Cardiac fibroblast (primary cell): ENCODE data around the gene FKBP3.
A peak's percentile ranks its signal among the peaks of the same experiment; 100 is the strongest.
"Not testable (repeated sequence)": the region's sequence is repeated elsewhere in the genome, so short reads cannot be mapped to it uniquely, and the experiment has no call there.

Source experiments
- DNase-seq, 2 donors: peaks; one replicate each; pipeline versions ENCODE4 v3.0.0 to v3.0.0-alpha.2; 2010; ENCODE audit warnings: low read depth in 2 of 2
- H3K4me3 ChIP-seq, 2 donors: replicated peaks in 1 of 2; 1 replicate in 1 of 2; 2 replicates in 1 of 2; pipeline ENCODE4 v1.5.1; 2011; ENCODE audit warnings: low read depth in 2 of 2, low read length in 2 of 2, mild to moderate bottlenecking in 2 of 2, moderate library complexity in 1 of 2
- TF ChIP-seq, protein P1 (sequence below): IDR thresholded peaks from one replicate; pipeline ENCODE4 v1.5.1; 2011; ENCODE audit warnings: low read depth, mild to moderate bottlenecking, low read length, inconsistent platforms

FKBP3 gene

DNA sequence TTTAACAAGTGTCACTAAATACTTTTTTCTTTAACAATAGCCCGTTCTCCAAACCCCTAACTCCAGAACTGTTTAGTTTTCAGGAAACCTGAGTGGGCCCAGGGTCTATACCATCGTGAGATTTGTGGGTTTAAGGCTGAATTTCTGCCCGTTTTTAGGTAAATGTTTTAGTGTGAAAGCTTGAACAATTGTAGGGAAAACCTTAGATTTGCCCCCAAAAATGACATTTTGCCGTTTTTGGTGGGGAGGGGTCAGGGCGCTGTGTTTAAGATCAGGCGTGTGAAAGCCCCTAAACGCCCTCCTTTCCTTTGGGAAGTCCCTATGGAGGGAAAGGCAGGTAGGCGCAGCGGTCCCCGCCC is 50.7 kb downstream of the FKBP3 start:
- TF ChIP-seq, protein P1, sequence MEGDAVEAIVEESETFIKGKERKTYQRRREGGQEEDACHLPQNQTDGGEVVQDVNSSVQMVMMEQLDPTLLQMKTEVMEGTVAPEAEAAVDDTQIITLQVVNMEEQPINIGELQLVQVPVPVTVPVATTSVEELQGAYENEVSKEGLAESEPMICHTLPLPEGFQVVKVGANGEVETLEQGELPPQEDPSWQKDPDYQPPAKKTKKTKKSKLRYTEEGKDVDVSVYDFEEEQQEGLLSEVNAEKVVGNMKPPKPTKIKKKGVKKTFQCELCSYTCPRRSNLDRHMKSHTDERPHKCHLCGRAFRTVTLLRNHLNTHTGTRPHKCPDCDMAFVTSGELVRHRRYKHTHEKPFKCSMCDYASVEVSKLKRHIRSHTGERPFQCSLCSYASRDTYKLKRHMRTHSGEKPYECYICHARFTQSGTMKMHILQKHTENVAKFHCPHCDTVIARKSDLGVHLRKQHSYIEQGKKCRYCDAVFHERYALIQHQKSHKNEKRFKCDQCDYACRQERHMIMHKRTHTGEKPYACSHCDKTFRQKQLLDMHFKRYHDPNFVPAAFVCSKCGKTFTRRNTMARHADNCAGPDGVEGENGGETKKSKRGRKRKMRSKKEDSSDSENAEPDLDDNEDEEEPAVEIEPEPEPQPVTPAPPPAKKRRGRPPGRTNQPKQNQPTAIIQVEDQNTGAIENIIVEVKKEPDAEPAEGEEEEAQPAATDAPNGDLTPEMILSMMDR: no peak
- peak overlapping the region; percentile 54 to 68 for H3K4me3 ChIP-seq
- DNase-seq: no peak

DNA sequence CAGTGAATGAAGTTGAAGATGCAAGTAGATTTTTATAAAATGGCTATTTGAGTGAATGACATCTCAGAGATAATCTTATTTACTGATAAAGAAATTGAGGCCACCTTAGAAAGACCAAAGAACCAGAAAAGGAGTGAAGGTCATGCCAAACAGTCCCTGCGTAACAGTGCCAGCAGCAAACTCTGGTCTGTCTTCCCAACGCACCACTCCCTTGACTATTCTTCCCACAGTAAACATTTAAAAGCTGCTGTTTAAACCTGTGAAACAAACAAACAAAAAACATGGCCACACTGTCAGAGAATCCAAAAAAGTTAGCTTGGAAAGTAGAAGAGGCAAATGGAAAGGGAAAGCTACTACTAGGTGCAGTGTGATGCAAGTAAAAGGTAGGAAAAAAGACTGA is 51.9 kb downstream of the FKBP3 start:
- H3K4me3 ChIP-seq: no peak overlapping the region
- DNase-seq: no peak
- TF ChIP-seq, protein P1: no peak

DNA sequence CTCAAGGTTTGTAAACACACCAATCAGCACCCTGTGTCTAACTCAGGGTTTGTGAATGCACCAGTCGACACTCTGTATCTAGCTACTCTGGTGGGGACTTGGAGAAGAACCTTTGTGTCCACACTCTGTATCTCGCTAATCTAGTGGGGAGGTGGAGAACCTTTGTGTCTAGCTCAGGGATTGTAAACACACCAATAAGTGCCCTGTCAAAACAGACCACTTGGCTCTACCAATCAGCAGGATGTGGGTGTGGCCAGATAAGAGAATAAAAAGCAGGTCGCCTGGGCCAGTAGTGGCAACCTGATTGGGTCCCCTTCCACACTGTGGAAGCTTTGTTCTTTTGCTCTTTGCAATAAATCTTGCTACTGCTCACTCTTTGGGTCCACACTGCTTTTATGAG is 53.2 kb downstream of the FKBP3 start:
- not testable (repeated sequence) for H3K4me3 ChIP-seq, DNase-seq

DNA sequence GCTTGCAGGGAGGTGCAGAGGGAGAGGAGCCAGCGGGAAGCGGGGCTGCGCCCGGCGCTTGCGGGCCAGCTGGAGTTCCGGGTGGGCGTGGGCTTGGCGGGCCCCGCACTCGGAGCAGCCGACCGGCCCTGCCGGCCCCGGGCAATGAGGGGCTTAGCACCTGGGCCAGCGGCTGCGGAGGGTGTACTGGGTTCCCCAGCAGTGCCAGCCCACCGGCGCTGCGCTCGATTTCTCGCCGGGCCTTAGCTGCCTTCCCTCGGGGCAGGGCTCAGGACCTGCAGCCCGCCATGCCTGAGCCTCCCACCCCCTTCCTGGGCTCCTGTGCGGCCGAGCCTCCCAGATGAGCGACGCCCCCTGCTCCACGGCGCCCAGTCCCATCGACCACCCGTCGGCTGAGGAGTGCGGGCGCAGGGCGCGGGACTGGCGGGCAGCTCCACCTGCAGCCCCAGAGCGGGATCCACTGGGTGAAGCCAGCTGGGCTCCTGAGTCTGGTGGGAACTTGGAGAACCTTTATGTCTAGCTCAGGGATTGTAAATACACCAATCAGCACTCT is 53.8 kb downstream of the FKBP3 start:
- not testable (repeated sequence) for DNase-seq, H3K4me3 ChIP-seq

DNA sequence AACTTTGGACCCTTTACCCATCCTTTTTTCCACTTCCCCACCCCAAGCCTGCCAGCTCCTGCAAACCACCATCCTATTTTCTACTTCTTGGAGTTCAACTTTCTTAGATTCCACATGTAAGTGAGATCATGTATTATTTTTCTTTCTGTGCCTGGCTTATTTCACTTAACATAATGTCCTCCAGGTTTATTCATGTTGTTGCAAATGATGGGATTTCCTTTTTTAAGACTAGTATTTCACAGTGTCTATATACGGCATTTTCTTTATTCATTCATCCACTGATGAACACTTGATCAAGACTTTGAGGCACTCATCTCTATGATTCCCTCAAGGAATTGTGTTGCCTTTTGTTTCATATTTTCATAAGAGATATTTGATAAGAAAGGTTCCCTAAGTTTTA is 56.0 kb downstream of the FKBP3 start:
- H3K4me3 ChIP-seq: no peak overlapping the region
- DNase-seq: no peak
- TF ChIP-seq, protein P1: no peak

DNA sequence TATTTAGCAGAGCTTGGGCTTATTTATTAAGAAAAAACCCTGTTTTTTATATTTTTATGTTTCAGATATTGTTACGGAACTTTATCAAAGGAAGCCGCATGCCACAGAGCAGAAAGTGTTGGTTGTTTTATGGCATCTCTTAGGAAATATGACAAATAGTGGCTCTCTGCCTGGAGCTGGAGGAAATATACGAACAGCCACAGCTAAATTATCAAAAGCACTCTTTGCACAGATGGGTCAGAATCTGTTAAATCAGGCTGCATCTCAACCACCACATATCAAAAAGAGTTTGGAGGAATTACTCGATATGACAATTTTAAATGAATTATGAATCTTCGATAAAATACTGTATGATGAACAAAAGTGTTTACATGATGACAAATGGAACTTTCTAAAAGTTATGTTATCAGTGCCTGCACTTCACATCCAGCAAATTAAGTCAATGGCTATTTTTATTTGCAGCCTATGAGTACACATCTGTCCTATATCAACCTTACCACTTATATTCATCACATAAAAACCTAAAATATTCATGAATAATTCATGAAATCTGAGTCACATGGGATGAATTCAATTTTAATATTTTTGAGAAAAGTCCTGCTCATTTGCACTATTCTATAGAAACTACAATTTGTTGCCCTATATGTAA is 60.9 kb downstream of the FKBP3 start:
- TF ChIP-seq, protein P1: no peak
- no peak for DNase-seq
- no peak overlapping the region for H3K4me3 ChIP-seq

DNA sequence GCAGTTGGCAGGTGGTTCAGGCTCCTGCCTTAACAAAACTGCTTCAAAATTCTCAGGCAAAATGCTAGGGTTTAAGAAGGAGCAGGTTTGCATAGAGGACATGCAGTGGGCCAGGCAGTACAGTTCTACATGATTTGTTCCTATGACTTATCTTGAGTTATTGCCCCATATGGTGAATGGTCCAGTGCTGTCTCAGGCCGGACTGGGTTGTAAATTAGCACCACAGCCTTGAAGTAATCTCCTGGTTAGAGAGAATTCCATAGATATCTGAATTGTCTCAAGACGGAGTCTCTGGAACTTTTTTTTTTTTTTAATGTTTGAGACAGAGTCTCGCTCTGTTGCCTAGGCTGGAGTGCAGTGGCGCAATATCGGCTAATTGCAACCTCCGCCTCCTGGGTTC is 62.2 kb downstream of the FKBP3 start:
- DNase-seq: no peak
- TF ChIP-seq, protein P1: no peak

DNA sequence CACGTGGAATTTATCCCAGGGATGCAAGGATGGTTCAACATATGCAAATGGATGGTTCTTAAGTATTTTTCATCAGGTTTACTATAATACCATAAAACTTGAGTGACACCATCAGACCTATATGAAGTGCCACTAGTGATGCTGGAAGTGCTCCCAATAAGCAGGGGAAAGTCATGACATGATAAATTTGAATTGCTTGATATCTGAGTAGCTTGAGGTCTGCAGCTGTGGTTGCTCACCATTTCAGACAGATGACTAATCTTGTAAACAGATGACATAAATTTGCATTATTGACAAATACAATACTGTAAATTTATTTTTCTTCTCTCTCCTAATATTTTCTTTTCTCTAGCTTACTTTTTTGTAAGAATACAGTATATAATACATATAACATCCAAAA is 64.1 kb downstream of the FKBP3 start:
- DNase-seq: peak in 1 of 2 donors; percentile 39
- TF ChIP-seq, protein P1: no peak
- H3K4me3 ChIP-seq: no peak overlapping the region

More for the DNA sequence above, 62.2 kb downstream of the FKBP3 start:
- H3K4me3 ChIP-seq: no peak overlapping the region
